Tibial artery (tissue), 4 donors: ENCODE results near the gene TSBP1.
"Not testable (repeated sequence)": the region's sequence is repeated elsewhere in the genome, so short reads cannot be mapped to it uniquely, and the experiment has no call there.

Experiments used
- DNase-seq, 2 donors: peaks; one replicate each; pipeline ENCODE4 v3.0.0-alpha.2; 2019
- H3K27ac ChIP-seq, 2 donors: fragments of 200-600 bp; sonication (generic) in 1 of 2; 1 replicate in 1 of 2; 2 replicates in 1 of 2; pipeline ENCODE4 v1.5.1; 2018 to 2019; ENCODE audit warnings: mild to moderate bottlenecking in 1 of 2
- H3K27me3 ChIP-seq, 2 donors: fragments of 200-600 bp; sonication (generic) in 1 of 2; one replicate each; pipeline versions ENCODE4 v1.5.1 to v1.6.0; 2016 to 2019
- H3K36me3 ChIP-seq, 3 donors: fragments of 200-600 bp; sonication (generic) in 2 of 3; one replicate each; pipeline ENCODE4 v1.5.1; 2016 to 2019; ENCODE audit warnings: mild to moderate bottlenecking in 2 of 3
- H3K4me1 ChIP-seq, 4 donors: fragments of 200-600 bp; sonication (generic) in 2 of 4; 1 replicate in 3 of 4; 2 replicates in 1 of 4; pipeline ENCODE4 v1.5.1; 2016 to 2019
- H3K4me3 ChIP-seq, 2 donors: fragments of 200-600 bp; sonication (generic) in 1 of 2; 1 replicate in 1 of 2; 2 replicates in 1 of 2; pipeline ENCODE4 v1.5.1; 2018 to 2019; ENCODE audit warnings: mild to moderate bottlenecking in 2 of 2
- H3K9me3 ChIP-seq, 3 donors: fragments of 200-600 bp; sonication (generic) in 1 of 3; one replicate each; pipeline ENCODE4 v1.5.1; 2016 to 2019
- CTCF ChIP-seq, 2 experiments: fragments of 200-600 bp in 1 of 2; fragments of 450-650 bp in 1 of 2; IDR thresholded peaks; one replicate each; pipeline ENCODE4 v1.5.1; 2017 to 2019; ENCODE audit warnings: antibody characterized with exemption in 2 of 2, mild to moderate bottlenecking in 1 of 2, moderate library complexity in 1 of 2
- intact Hi-C: fragments of 100-400 bp; cut with DNase I; formaldehyde crosslinking; loops from one replicate; pipeline ENCODE4 v1.15.0; 2023; ENCODE audit warnings: low total_unique reads

The TSBP1 gene

GRCh38 chr6:32318501-32318900, 53.2 kb downstream of the TSBP1 start:
- intact Hi-C loops, result no loop called here
- H3K36me3 ChIP-seq, result no peaks in the 10 kb centered on the region

GRCh38 chr6:32317541-32317940, 54.2 kb downstream of the TSBP1 start:
- no peaks in the 10 kb centered on the region for H3K36me3 ChIP-seq

More at GRCh38 chr6:32318501-32318900, 53.2 kb downstream of the TSBP1 start:
- H3K27me3 ChIP-seq, result no peaks in the 10 kb centered on the region
- no peaks in the 10 kb centered on the region for H3K9me3 ChIP-seq
- no peak overlapping the region for H3K4me3 ChIP-seq
- H3K4me1 ChIP-seq, result no peaks in the 10 kb centered on the region
- no peak for DNase-seq
- TF ChIP-seq CTCF (IDR thresholded peaks at IDR 0.05), result no peak
- no peak overlapping the region for H3K27ac ChIP-seq

GRCh38 chr6:32313964-32314363, 57.7 kb downstream of the TSBP1 start:
- H3K4me3 ChIP-seq, result no peak overlapping the region
- no peaks in the 10 kb centered on the region for H3K4me1 ChIP-seq
- DNase-seq, result no peak
- H3K9me3 ChIP-seq, result no peaks in the 10 kb centered on the region
- no peak for TF ChIP-seq CTCF (IDR thresholded peaks at IDR 0.05)
- no peaks in the 10 kb centered on the region for H3K27me3 ChIP-seq
- intact Hi-C loops, result no loop called here
- no peaks in the 10 kb centered on the region for H3K36me3 ChIP-seq
- H3K27ac ChIP-seq, result no peak overlapping the region

More at GRCh38 chr6:32317541-32317940, 54.2 kb downstream of the TSBP1 start:
- H3K4me1 ChIP-seq, result no peaks in the 10 kb centered on the region
- no peak overlapping the region for H3K27ac ChIP-seq
- intact Hi-C loops, result no loop called here
- H3K27me3 ChIP-seq, result no peaks in the 10 kb centered on the region
- TF ChIP-seq CTCF (IDR thresholded peaks at IDR 0.05), result no peak
- no peak overlapping the region for H3K4me3 ChIP-seq
- no peaks in the 10 kb centered on the region for H3K9me3 ChIP-seq
- DNase-seq, result no peak

GRCh38 chr6:32298632-32299336, 72.9 kb downstream of the TSBP1 start:
- no peaks in the 10 kb centered on the region for H3K4me1 ChIP-seq
- H3K9me3 ChIP-seq, result no peaks in the 10 kb centered on the region
- H3K27me3 ChIP-seq, result no peaks in the 10 kb centered on the region
- no peak for TF ChIP-seq CTCF (IDR thresholded peaks at IDR 0.05)
- H3K4me3 ChIP-seq, result no peak overlapping the region
- intact Hi-C loops, result no loop called here
- H3K27ac ChIP-seq, result no peak overlapping the region
- no peaks in the 10 kb centered on the region for H3K36me3 ChIP-seq
- no peak for DNase-seq

GRCh38 chr6:32294980-32295379, 76.7 kb downstream of the TSBP1 start:
- H3K4me1 ChIP-seq, intact Hi-C loops, H3K4me3 ChIP-seq, H3K9me3 ChIP-seq, H3K27ac ChIP-seq, DNase-seq, H3K27me3 ChIP-seq, H3K36me3 ChIP-seq: not testable (repeated sequence)

GRCh38 chr6:32294566-32294965, 77.1 kb downstream of the TSBP1 start:
- TF ChIP-seq CTCF (IDR thresholded peaks at IDR 0.05), result no peak
- H3K27me3 ChIP-seq, result no peaks in the 10 kb centered on the region
- H3K9me3 ChIP-seq, result no peaks in the 10 kb centered on the region
- no peaks in the 10 kb centered on the region for H3K36me3 ChIP-seq
- no peaks in the 10 kb centered on the region for H3K4me1 ChIP-seq
- no peak overlapping the region for H3K4me3 ChIP-seq
- intact Hi-C loops, result no loop called here
- H3K27ac ChIP-seq, result no peak overlapping the region
- DNase-seq, result no peak
